Inferior parietal cortex (tissue), 1 donor: Measurements from ENCODE around the gene CCL11.

Experiments used
- DNase-seq: peaks from one replicate; pipeline ENCODE4 v3.0.0-alpha.2; 2016; ENCODE audit errors: extremely low spot score

CCL11 gene

GRCh38 chr17:34285286-34285792, at the start of gene CCL11:
Gene CCL11 (plus strand): TSS chr17:34285742. CDS start chr17:34285809, 67 bp downstream.
- no peak for DNase-seq

GRCh38 chr17:34236281-34236892, 49.2 kb upstream of the CCL11 start:
- DNase-seq, result no peak

- DNase-seq, result no peak
These were observed 48.1 kb upstream of the CCL11 start for GRCh38 chr17:34237458-34237857.

- DNase-seq, result no peak
These were observed 44.5 kb upstream of the CCL11 start for GRCh38 chr17:34241062-34241461.

GRCh38 chr17:34242587-34243363, 42.8 kb upstream of the CCL11 start:
- no peak for DNase-seq

- no peak for DNase-seq
These were observed 41.9 kb upstream of the CCL11 start for GRCh38 chr17:34243364-34244320.

GRCh38 chr17:34245351-34245905, 40.1 kb upstream of the CCL11 start:
- DNase-seq, result no peak

- DNase-seq, result no peak
These were observed 39.1 kb upstream of the CCL11 start for GRCh38 chr17:34246446-34246845.

- DNase-seq, result no peak
These were observed 38.7 kb upstream of the CCL11 start for GRCh38 chr17:34246881-34247280.

GRCh38 chr17:34248511-34249024, 37.0 kb upstream of the CCL11 start:
- no peak for DNase-seq

- no peak for DNase-seq
These were observed 36.5 kb upstream of the CCL11 start for GRCh38 chr17:34249061-34249460.

GRCh38 chr17:34249478-34249877, 36.1 kb upstream of the CCL11 start:
- no peak for DNase-seq

GRCh38 chr17:34251186-34251585, 34.4 kb upstream of the CCL11 start:
- DNase-seq, result no peak

- DNase-seq, result no peak
These were observed 33.5 kb upstream of the CCL11 start for GRCh38 chr17:34252095-34252443.

- DNase-seq, result peak; percentile 69
These were observed 33.0 kb upstream of the CCL11 start for GRCh38 chr17:34252444-34253138.

GRCh38 chr17:34253139-34253525, 32.4 kb upstream of the CCL11 start:
- DNase-seq, result no peak

GRCh38 chr17:34254146-34254545, 31.4 kb upstream of the CCL11 start:
- DNase-seq, result no peak

- DNase-seq, result peak; percentile 32
These were observed 30.7 kb upstream of the CCL11 start, which contains the start of gene CCL2 for GRCh38 chr17:34254651-34255380. Gene CCL2 (plus strand): TSS chr17:34255285. CDS start chr17:34255350, 65 bp downstream.

- DNase-seq, result no peak
These were observed 30.2 kb upstream of the CCL11 start for GRCh38 chr17:34255381-34255732.

- DNase-seq, result no peak
These were observed 29.7 kb upstream of the CCL11 start for GRCh38 chr17:34255841-34256240.
